Hippocampal formation (tissue), 2 donors: ENCODE measurements around the gene FHIT.
"Not testable (repeated sequence)": the region's sequence is repeated elsewhere in the genome, so short reads cannot be mapped to it uniquely, and the experiment has no call there.

Experiments
- DNase-seq, 2 donors: peaks; one replicate each; lab custom pipeline; 2025; lab: John Stamatoyannopoulos, UW

Gene FHIT

DNA sequence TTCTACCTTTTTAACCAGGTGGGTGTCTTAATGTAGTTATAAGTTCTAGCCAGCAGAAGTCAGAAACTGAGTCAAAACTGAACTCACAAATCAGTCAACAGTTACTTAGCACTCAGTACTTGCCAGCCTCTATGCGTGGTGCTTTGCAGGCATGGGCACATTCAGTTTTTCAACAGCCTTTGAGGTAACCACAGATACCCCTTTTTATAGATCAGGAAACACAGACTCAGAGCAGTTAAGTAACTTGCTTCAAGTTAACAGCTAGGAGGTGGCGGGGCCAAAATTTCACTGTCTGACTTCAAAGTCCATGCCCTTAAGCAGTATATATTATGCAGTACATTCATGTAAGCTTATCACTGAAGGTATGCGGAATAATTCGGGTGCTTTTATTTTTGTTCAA, 139.4 kb downstream of the FHIT start:
- no peak for DNase-seq

DNA sequence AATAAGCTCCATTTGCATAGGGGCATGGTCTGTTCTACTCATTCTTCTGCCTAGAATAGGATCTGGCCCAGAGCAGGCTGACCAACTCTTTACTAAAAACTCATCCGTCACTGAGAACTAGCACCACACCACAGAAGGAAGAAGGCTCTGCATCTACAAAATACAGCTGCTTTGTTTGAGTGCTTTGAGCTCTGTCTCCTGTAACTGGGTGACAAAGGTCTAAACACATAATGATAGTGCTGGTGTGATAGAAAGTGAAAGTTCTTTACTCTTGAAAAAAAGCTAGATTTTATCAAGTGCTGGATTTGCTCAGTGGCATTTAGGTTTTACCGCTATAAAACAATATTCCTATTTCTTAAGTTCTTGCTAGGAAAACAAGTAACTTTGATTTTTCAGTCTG, 140.7 kb downstream of the FHIT start:
- DNase-seq = no peak

DNA sequence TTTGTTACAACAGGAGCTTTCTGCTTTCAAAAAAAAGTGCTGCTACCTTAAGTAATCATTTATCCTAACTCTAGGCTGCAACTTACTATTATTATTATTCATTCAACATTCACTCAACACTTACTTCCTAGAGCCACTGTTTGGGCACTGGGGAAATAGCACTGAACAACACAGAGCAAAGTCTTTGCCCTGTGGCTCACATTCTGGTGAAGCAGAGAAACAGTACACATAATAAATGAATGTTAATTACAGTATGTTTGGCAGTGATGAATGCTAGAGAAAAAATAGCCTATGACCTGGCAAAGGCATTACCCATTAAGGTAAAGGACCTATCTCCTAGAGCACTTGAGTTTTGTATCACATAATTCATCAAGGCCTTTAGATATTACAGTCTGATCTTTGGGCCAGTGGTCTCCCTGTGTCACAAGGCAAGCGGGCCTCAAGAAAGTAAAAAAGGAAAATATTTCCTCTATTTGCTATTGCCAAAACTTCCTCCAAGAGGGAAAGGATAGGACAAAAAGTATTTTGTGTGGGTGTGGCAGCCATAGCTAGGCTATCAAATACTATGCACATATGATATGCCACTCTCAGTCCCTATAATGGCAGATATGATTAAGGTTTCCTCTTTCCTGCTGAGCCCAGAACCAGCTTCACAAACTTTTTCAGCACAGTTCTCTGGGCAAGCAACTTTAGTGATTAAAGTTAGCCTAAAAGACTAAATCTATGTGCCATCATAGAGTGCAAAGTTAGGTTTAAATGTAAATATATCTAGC, 142.8 kb downstream of the FHIT start:
- no peak for DNase-seq

DNA sequence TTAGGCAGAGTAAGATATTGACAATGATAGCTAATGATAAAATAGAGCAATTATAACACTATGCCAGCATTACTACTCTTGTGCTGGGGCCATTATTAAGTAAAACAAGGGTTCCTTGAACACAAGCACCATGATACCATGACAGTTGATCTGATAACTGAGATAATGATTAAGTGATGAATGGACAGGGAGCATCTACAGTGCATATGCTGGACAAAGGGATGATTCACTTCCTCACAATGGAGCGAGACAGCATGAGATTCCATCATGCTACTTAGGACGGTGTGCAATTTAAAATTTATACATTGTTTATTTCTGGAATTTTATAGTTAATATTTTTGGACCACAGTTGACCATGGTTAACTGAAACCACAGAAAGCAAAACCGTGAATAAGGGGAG, 156.6 kb downstream of the FHIT start:
- no peak for DNase-seq

DNA sequence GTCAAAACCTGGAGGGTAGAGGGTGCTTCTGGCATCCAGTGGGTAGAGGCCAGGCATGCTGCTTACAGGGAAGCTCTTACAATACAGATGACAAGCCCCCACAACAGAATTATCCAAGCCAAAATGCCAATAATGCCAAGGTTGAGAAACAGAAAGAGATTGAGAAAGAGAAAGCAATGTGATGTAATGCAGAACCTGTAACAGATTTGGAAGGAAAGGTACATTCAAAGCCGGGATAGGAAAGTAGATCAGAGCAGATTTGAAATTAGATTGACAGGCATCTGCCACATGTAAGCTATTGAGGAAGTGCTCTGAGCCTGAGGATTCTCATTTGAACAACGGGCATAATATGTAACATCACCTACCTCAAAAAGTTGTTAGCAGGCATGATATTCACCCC, 157.9 kb downstream of the FHIT start:
- no peak for DNase-seq

DNA sequence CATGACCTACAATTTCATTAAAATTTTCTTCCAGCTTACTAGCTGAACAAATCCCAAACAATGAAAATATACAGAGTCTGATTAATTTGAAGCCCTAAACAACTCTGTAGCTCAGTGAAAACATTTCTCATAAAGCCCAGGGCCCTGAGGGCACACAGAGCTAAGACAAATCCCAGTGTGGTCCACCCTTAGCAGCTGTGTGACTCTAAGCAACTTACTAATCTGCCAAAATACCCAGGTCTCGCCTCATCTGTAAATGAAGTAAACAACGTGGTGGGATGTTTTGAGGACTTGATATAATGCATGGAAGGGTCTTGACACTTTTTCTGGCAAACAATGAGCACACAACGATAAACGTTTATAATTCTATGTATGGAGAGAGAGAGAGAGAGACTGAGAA, 158.4 kb downstream of the FHIT start:
- DNase-seq = no peak

DNA sequence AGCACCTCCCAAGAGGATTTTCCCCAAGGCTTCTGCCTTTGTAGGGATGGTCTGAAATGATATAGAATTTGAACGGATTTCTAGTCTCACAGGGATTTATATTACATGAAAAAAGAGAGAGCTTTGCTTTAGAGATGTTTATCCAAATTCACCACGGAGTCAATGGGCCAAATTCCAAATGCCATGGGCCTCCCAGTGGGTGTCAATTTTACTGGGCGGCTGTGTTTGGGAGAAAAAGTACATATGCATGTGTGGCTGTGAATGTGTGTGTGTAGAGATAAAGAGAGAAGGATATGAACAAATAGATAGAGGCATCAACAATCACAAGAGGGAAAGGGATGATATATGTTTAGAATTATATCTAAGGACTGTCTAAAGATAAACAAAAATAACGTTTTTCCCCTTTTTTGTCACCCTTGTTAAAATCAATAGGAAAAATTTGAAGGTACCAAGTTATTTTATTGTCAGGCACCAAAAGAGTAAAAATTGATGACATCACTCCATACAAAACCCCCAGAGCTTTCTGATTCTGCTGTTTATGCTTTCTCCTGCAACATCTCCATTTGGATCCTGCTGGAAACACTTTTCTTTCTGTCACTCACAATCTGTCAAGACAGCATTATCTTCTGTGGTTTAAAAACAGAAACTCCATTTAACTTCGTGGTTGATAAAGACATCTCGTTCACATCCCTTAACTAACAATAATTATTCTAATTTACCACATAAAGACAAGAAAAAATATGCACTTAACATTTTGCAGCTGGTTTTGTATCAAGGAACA, 160.7 kb downstream of the FHIT start:
- DNase-seq = no peak

DNA sequence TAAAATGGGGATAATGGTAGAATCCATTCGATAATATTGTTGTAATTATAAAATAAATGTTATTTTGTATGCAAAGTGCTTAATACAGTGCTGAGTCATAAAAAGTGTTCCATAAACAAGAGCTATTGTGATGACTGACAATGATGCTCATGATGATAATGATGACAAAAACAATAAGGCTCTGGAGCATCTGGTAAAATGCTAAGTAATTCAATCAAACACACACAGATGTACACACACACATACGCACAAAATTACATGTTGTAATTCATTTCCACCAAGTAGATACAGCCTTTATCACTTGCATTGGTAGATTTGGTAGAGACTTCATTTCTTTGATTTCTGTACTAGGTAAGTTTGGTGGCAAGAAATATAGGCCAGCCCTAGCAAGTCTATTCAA, 163.8 kb downstream of the FHIT start:
- no peak for DNase-seq

DNA sequence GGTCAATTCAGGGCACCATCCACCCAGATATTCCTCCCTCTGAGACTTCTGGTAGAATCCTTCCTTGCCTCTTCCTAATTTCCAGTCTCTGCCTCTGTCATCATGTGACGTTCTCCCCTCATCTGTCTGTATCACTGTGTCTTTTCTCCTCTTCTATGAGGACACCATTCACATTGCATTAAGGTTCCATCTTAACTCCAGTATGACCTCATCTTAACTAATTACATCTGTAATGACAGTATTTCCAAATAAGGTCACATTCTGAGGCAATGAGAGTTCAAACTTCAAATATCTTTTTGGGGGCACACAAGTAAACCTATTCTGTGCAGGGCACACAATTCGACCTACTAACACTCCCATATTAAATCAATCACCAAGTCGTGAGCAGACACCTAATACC, 169.7 kb downstream of the FHIT start:
- no peak for DNase-seq

DNA sequence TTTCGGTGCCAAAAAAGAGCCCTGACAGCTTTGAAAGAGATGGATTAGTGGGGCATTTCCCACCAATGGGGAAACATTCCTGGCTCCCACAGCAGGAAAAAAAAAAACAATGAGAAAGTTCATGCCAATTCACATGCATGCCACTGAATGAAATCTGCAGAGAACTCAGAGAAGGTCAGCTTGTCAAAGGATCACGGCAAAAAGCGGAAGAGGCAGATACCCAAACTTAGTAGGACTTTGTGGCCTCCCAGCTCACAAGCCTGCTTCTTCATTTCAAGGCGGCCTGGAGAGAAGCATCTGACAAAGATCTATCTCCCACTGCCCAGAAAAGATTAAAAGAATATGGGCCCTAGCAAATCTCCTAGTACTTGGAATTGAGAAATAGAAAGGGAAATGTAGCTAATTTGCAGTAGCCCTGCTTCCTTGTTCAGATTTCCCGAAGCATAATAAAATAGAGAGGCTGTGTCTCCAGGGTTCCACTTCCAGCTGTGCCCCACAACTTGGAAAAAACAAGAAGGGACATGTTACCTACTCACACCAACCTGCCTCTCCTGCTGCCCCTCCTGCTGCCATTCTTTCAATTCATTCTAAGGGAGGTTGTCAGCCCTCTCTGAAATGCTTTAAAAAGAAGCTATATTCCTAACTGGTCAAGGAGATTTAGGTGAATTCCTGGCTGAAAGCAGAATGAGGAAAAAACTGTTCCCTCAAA, 170.4 kb downstream of the FHIT start:
- DNase-seq = no peak

DNA sequence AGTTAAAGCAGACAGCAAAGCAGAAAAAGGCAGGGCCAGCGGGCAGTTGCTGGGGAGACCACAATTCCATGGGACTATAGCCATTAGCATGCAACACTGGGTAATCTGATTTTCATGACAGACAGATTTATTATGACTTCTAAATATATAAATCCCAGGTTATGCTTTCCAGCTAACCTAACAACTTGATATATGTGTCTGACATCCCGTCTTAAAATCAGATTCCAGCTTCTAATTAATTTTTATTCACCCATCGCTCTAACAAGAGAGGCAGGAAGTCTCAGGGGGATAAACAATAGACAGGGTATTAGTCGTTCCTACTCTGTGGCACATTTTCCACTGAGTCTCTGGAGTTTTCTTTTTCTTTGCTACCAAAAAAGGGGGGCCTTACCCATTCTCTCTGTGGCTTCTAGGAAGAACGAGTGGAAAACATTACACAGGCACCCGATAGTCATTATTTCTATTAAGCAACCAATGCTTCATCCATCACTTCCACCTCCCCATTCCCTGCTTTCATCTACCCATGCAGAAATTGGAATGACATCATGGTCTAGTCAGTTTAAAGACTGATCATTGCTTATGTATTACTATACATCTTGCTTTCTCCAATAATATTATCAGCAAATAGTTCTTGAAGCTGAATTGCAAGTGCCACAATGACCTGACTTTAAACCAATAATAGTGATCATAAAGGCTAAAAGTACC, 173.1 kb downstream of the FHIT start:
- no peak for DNase-seq

DNA sequence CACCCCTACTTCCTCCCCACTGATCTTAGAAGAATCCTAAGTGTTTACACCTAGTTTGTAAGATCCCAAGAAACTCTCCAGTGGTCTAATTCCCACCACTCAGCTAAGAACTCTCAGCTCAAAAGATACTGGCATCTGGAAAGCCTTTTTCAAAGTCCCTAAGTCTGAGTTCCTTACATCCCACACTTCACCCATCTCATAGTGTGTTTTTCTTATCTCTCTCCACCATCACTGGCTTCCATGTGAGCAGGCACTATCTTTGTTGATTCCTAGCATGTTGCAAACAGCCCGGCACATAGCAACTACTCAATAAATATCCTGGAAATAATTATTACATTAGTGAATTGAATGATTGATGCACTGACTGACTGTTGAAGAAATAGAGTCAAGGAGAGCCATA, 173.7 kb downstream of the FHIT start:
- DNase-seq = no peak

DNA sequence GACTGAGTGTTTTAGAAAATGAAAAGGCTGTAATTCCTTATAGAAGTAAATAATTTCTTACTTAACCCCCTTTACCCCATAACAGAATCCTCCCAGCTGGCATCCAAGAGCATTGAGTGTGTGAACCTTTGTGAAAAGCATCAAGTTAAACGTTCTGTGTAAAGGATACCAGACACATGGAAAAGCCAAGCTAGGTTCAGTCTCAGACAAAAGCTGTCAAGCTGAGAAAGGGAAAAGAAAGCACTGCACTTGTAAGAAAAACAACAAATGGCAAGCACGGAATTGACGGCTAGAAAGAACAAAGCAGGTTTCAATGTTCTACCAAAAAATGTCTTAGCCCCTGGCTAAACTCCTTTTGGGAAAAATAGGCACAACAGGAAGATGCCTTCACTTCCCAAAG, 176.5 kb downstream of the FHIT start:
- no peak for DNase-seq

DNA sequence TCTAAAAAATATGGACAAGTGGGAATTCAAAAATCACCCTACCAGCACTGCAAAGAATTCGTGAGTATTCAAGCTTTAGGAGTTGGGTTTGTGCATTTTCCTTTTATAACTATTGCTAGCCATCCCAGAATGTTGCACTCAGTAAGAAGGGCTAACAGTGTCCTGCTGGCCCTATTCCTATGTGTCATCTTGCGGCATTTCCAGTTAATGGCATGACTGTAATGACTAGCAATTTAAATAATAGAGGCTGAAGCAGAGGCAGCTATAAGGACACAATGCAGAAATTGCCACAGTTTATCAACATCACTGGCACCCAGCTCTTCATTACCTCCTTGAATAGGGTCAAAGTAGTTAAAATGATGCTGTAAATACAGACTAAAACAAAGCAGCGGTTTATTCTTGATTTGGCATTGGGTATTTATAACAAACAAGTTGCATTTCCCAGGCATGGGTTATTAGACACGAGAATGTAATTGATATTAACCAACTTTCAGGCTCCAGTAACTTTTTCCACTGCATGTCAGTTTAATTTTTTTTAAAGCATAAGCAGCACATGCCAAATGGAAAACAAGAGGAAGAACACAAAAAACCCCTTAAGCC, 177.6 kb downstream of the FHIT start:
- no peak for DNase-seq

DNA sequence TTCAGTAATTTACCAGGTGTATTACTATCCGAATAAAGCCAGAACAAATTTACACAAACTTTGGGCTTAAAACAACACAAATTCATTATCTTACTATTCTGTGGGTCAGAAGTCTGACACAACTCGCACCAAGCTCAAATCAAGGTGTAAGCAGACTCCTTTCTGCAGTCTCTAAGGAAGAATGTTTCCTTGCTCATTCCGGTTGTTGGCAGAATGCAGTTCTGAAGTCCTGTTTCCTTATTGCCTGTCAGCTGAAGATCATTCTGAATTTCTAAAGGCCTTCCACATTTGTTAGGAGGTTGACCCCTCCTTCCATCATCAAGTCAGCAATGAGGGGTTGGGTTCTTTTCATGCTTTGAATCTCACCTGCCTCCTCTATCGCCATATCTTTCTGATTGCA, 183.2 kb downstream of the FHIT start:
- no peak for DNase-seq

DNA sequence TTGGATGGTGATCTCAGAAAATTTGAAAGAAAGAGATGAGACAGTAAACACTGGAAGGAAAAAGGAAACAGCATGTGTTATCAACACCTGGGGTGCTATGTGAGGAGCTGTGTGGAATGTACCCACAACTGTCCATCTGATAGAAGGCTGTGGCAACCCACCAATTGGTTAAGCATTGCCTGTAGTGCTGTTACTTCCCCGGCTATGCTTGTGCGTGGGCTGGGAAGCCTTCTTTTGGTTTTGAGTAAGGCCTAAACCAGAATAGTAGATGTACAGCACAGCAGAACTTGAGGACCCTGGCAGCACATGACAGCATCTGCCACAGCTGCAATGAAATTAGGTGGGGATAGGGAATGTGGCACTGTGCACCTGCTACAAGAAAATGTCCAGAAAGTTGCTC, 184.5 kb downstream of the FHIT start:
- no peak for DNase-seq

DNA sequence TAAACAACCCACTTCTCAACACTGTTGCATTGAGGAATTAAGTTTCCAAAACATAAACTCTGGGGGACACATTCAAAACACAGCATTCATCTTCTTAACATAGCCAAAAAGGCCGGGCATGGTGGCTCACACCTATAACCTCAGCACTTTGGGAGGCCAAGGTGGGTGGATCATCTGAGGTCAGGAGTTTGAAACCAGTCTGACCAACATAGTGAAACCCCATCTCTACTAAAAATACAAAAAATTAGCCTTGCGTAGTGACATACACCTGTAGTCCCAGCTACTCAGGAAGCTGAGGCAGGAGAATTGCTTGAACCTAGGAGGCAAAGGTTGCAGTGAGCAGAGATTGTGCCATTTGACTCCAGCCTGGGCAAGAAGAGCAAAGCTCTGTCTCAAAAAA, 185.0 kb downstream of the FHIT start:
- DNase-seq = not testable (repeated sequence)

DNA sequence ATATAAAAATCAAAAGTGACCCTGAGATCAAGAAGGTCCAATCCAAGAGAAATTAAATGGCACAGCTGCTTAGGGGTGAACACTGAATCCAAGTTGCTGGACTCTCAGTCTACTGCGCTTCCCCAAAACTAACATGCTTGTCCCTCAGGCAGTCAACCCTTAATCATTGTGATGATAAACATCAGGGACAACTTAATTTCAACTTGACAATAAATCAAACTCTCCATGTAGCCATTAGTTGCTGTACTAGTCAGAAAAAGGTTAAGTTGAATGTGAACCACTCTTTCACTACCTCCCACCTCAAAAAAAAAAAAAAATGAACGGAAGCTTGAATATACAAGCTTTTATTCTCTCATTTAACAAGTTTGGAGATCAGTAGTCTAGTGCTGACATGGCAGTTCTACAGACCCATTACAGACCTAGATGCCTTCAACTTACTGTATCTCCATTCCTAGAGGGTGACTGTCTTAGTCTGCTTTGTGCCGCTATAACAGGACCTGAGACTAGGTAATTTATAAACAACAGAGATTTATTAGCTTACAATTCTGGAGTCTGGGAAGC, 185.7 kb downstream of the FHIT start:
- DNase-seq = no peak

DNA sequence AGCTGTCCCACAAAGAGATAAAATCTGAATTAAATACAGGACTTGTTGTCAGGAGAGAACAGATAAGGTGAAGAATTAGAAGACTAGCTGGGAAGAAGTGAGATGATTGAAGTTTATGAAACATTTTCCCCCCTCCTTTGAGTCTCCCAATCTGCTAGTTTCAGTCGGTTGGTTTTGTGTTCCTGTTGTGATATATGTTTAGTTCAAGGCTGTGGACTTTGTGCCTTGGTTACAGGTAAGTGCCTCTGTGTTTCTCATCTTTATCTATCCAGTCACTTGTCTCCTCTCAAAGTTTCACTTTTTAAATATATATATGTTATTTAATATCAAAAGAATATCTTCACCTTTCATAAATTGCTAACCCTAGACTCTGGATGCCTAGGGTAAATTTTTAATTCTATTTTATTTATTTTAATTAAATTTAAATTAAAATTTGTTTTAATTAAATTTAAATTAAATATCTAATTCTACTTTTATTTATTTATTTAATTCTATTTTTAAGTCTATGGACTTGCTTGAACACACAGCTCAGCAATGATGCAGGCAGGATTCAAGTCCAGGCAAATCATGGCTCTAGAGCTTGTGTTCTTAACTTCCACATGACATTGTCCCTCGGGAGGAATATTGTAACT, 190.0 kb downstream of the FHIT start:
- DNase-seq = no peak

DNA sequence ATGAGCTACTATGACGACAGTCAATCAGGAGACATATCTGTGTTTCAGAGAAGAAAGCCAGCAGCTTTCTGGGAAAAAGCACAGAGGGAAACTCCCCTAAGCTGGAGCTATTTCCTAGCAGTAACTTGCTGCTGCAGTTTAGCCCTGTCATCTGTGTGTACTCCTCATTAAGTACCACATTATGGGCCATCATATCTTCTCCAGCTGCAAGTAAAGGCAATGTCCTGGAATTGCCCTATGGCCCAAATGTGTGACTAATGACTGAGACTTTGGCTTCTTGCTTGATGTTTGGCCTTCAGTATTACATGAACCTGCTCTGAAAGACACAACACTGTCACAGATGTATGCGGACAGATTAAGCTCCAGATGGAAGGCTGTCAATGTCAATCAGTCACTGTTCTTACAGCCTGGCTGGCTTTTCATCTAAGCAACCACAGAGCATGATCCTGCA, 190.8 kb downstream of the FHIT start:
- DNase-seq = no peak

DNA sequence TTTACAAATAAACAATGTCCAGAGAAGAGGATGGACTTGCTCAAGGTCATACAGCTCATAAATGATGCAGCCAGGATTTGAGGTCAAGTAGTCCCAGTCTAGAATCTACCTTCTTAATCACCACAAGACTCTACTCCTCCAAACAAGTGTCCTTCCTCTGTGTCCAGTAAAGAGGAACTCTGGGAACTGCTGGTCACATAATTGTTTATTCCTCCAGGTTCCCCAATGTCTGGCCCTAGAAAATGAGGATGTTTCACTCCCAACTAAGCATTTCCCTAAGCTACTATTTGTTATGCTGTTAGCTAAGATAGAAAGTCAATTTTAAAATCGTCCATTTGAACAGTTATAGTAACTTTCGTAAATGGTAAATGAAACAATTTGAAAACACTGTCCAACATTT, 192.4 kb downstream of the FHIT start:
- no peak for DNase-seq
